ENCODE data around the gene U2AF1L4.

GRCh38 chr19:35748106-35749020 is 3.1 kb upstream of the U2AF1L4 start, which contains the start of gene LIN37:
- no peak for TF ChIP-seq REST (IDR thresholded peaks at IDR 0.05; ENCODE audit: low read depth)
- TF ChIP-seq EGR1 (IDR thresholded peaks at IDR 0.05), result no peak; the same call in 1 of the 2 replicates
- TF ChIP-seq TAF1 (IDR thresholded peaks at IDR 0.05; ENCODE audit: low read depth), result peak; percentile 45; the same call in 1 of the 2 replicates
- peak; percentile 62; the same call in 1 of the 2 replicates for TF ChIP-seq TCF12 (IDR thresholded peaks at IDR 0.05; ENCODE audit: low read depth)
- TF ChIP-seq CREB1 (IDR thresholded peaks at IDR 0.05; ENCODE audit: low read depth), result peak; percentile 64
